ENCODE measurements around the gene TUBB2B. TPM values are rescaled to one million over a fixed set of nuclear protein-coding genes. Genes with fewer than 3 reads are reported as not detected.

The TUBB2B gene
- total and polyA plus RNA-seq, 7 donors = 2.3 to 24.9 (median 12.7) TPM

DNA sequence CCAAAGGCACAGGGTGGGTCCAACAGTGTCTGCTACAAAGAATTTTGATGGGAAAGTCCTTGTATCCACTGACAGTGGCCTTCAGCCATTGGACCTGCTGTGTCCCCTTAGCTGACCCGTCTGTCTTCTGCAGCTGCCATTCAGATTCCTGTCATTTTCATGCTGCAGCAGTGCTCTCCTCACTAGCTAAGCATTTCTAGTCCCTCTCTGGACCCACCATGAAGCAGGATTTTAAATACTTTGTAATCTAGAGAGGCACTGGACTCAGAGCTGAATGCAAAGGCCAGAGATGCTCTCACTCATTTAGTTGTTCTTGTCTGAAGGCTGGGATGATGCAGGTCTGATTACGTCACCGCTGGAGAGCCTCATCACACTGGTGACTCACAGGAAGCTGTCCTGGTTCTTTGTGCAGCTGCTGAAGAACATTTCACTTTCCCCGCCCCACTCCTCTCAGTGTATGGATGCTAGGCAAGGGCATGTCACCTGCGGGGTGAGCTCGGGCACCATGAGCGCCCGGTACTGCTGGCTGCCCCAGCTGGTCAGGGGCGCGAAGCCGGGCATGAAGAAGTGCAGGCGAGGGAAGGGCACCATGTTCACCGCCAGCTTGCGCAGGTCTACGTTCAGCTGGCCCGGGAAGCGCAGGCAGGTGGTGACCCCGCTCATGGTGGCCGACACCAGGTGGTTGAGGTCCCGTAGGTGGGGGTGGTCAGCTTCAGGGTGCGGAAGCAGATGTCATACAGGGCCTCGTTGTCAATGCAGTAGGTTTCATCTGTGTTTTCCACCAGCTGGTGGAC is 50.7 kb downstream of the TUBB2B start:
- Histone ChIP-seq H3K36me3 (no peaks in the 10 kb centered on the region), H3K9me3 (no peaks in the 10 kb centered on the region), H3K27ac (no peak overlapping the region), H3K27me3 (no peaks in the 10 kb centered on the region), H3K4me1 (no peaks in the 10 kb centered on the region), H3K4me3 (no peak overlapping the region)
- no peak for DNase-seq
- 88 to 91% methylated on average over 22 of the region's 22 CpGs for WGBS, 2 donors
- TF ChIP-seq EP300 (IDR thresholded peaks at IDR 0.05) = no peak
- no peak for TF ChIP-seq POLR2AphosphoS5 (IDR thresholded peaks at IDR 0.05)
- no peak for TF ChIP-seq POLR2A (IDR thresholded peaks at IDR 0.05)
- TF ChIP-seq, protein P1, sequence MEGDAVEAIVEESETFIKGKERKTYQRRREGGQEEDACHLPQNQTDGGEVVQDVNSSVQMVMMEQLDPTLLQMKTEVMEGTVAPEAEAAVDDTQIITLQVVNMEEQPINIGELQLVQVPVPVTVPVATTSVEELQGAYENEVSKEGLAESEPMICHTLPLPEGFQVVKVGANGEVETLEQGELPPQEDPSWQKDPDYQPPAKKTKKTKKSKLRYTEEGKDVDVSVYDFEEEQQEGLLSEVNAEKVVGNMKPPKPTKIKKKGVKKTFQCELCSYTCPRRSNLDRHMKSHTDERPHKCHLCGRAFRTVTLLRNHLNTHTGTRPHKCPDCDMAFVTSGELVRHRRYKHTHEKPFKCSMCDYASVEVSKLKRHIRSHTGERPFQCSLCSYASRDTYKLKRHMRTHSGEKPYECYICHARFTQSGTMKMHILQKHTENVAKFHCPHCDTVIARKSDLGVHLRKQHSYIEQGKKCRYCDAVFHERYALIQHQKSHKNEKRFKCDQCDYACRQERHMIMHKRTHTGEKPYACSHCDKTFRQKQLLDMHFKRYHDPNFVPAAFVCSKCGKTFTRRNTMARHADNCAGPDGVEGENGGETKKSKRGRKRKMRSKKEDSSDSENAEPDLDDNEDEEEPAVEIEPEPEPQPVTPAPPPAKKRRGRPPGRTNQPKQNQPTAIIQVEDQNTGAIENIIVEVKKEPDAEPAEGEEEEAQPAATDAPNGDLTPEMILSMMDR (IDR thresholded peaks at IDR 0.05) = no peak
- intact Hi-C loops (cut with DNase I) = no loop called here

DNA sequence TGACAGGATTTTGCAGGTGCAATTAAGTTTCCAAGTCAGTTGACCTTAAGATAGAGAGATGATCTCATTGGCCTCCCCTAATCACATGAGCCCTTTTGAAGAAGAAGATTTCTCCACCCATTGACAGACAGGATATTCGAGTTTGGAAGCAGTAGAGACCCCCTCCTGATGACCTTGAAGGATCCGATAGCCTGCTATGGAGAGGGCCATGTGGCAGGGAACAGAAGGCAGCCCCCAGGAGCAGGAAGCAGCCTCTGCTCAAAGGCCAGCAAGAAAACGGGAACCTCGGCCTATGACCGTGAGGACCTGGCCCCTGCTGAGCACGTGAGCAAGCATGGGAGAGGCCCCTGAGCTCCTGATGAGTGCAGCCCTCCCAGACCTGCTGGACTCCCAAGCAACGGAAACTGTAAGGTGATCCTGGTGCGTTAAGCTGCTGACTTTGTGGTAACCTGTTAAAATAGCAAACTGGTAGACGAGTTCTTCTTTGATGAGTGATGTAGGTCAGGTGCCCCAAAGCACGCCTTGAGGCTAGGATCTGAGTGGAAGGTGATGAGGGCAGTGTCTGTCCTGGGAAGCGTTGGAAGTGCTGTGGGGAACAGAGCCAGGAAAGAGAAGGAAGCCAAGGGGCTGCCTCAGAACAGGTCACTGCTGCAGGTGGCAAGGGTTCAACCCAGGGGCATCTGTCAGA is 51.6 kb downstream of the TUBB2B start:
- no peaks in the 10 kb centered on the region for H3K9me3 ChIP-seq
- no peak for TF ChIP-seq POLR2A (IDR thresholded peaks at IDR 0.05)
- TF ChIP-seq, protein P1 (IDR thresholded peaks at IDR 0.05) = no peak
- no peak for TF ChIP-seq POLR2AphosphoS5 (IDR thresholded peaks at IDR 0.05)
- no peak for TF ChIP-seq EP300 (IDR thresholded peaks at IDR 0.05)
- H3K36me3 ChIP-seq = no peaks in the 10 kb centered on the region
- whole genome bisulfite sequencing, 2 donors = 77 to 78% methylated on average over 11 of the region's 11 CpGs
- no peaks in the 10 kb centered on the region for H3K4me1 ChIP-seq
- H3K27ac ChIP-seq = no peak overlapping the region
- H3K27me3 ChIP-seq = no peaks in the 10 kb centered on the region
- intact Hi-C loops (cut with DNase I) = no loop called here
- no peak for DNase-seq
- no peak overlapping the region for H3K4me3 ChIP-seq

Other genes starting within 250 kb of the TUBB2B start
- gene NQO2, start 227.8 kb downstream of the TUBB2B start, total RNA-seq = 10 to 100 TPM; 14.7 to 33.2 (median 24.0) TPM
- 10 to 100 TPM; 12.5 to 18.0 (median 16.1) TPM for gene NQO2, start 227.8 kb downstream of the TUBB2B start, polyA plus RNA-seq
- 10 to 100 TPM; 19.7 to 27.3 (median 22.7) TPM for gene RIPK1, start 159.2 kb downstream of the TUBB2B start, total RNA-seq
- gene RIPK1, start 159.2 kb downstream of the TUBB2B start, polyA plus RNA-seq = 10 to 100 TPM; 20.4 to 23.8 (median 20.7) TPM
- 10 to 100 TPM in 2 of 4 donors, 1 to 10 TPM in 2; 8.6 to 11.1 (median 10.5) TPM for gene BPHL, start 108.9 kb downstream of the TUBB2B start, total RNA-seq
- 10 to 100 TPM; 10.1 to 28.9 (median 20.4) TPM for gene BPHL, start 108.9 kb downstream of the TUBB2B start, polyA plus RNA-seq
- gene TUBB2A, start 70.1 kb downstream of the TUBB2B start, total RNA-seq = 100 to 1,000 TPM in 1 of 4 donors, 10 to 100 TPM in 3; 54.5 to 106 (median 97.9) TPM
- 10 to 100 TPM; 41.4 to 50.9 (median 41.8) TPM for gene TUBB2A, start 70.1 kb downstream of the TUBB2B start, polyA plus RNA-seq
- gene PSMG4, start 31.3 kb upstream of the TUBB2B start, total RNA-seq = 10 to 100 TPM; 26.4 to 39.0 (median 30.6) TPM
- 10 to 100 TPM; 14.6 to 30.1 (median 30.0) TPM for gene PSMG4, start 31.3 kb upstream of the TUBB2B start, polyA plus RNA-seq
- gene SLC22A23, start 229.4 kb upstream of the TUBB2B start, total RNA-seq = 10 to 100 TPM in 2 of 4 donors, 1 to 10 TPM in 2; 8.1 to 16.9 (median 10.7) TPM
- 10 to 100 TPM; 12.0 to 18.7 (median 13.9) TPM for gene SLC22A23, start 229.4 kb upstream of the TUBB2B start, polyA plus RNA-seq

Data from sigmoid colon (tissue), 7 donors.